HG03064 (cell line): Measurements from ENCODE around the gene SYCP2L.
A peak's percentile ranks its signal among the peaks of the same experiment; 100 is the strongest.
"Not testable (repeated sequence)": the region's sequence is repeated elsewhere in the genome, so short reads cannot be mapped to it uniquely, and the experiment has no call there.

Experiments used
- ATAC-seq: cut with Tn5 transposase; IDR thresholded peaks from one replicate; pipeline ENCODE4 v1.9.1; 2021; ENCODE audit warnings: low read depth; ENCODE audit not compliant: unreplicated experiment

SYCP2L gene

DNA sequence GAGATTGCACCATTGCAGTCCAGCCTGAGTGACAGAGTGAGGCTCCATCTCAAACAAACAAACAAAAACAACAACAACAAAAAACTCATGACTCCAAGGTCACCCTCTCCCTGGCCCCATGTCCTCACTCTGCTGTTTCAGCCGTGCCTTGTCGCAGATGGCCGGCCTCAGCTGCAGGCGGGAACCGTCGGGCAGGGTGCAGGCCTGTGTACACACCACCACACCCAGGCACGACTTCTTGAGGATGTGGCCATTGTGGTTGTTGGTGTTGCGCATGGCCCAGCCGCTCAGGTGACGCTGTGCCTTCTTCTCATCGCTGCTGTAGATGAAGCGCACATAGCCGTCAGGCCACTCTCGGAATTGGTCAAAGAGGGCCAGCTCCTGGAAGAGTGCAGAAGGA lies 9.8 kb upstream of the SYCP2L start:
- ATAC-seq: no peak

DNA sequence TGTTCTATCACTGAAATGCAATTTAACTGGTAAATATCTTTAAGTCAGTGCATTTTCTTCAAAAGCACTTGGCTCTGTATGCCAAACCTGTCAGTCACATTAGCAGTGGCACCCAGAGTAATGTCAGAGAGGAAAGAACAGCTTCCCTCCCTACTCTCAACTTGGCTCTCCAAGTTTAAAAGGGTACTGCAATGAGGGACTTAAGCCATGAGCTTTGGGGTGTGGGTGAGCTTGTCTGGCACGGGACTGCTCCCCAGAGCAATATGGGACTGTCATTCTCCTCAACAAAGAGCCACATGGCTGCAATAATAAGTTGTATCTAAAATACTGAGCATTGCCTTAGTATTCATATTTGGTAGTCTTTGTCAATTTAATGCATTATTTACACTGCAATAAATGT lies 9.0 kb upstream of the SYCP2L start:
- no peak for ATAC-seq

DNA sequence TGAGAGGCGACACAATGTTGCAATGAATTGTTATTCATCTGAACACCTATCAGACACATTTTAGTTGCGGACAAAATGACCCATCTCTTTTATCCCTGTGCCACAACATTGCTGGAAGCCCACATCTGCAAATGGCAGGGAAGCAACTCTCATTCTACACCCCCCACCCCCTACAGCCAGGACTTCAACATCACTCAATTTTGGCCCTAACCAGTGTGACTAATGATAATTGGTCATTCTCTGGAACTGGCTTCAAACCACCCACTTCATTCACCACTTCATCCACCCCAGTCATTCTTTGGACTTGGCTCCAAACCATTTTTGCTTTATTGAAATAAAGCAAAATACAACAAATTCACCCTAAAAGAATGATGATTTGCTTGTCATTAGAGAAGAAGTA lies 6.5 kb upstream of the SYCP2L start:
- no peak for ATAC-seq

DNA sequence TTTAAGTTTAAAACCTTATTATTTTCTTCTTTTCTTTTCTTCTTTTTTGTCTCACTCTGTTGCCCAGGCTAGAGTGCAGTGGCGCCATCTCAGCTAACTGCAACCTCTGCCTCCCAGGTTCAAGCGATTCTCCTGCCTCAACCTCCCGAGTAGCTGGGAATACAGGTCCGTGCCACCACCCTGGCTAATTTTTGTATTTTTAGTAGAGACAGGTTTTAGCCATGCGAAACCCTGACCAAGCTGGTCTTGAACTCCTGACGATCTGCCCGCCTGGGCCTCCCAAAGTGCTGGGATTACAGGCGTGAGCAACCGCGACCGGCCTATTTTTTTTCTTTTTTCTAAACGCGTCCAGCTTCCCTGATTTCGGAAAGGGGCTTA lies 4.6 kb upstream of the SYCP2L start:
- ATAC-seq: not testable (repeated sequence)

GRCh38 chr6:10882657-10883171 lies 4.1 kb upstream of the SYCP2L start:
- ATAC-seq: no peak

GRCh38 chr6:10883312-10884244 lies 3.3 kb upstream of the SYCP2L start:
- ATAC-seq: no peak

DNA sequence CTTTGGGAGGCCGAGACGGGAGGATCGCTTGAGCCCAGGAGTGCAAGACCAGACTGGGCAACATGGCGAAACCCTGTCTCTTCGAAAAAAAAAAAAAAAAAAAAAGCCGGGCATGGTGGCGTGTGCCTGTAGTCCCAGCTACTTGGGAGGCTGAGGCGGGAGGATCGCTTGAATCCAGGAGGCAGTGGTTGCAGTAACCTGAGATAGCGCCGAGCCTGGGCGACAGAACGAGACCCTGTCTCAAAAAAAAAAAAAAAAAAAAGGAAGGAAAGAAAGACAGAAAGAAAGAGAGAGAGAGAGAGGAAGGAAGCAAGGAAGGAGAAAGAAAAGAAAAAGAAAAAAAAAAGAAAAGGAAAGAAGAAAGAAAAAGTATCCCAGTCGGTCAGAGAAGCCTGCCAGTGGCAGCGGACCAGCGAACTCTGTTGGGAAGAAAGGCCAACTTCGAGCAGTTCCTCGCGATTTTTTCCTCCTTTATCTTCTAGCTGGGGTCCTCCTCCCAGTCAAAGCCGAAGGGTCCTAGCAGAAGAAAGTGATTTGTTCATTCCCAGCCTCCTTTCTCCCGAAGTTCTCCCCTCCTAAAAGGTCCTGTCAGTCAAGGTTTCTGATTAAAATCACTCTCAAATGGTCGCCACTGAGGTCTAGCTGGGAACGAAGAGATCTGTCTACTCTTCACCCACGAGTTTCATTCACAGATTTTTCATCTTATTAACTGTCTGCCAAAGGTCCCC lies 2.4 kb upstream of the SYCP2L start:
- ATAC-seq: no peak

- not testable (repeated sequence) for ATAC-seq
Observed at GRCh38 chr6:10886365-10886690, 524 bp upstream of the SYCP2L start.

- ATAC-seq: no peak
Observed at GRCh38 chr6:10890151-10890550, 3.3 kb downstream of the SYCP2L start.

DNA sequence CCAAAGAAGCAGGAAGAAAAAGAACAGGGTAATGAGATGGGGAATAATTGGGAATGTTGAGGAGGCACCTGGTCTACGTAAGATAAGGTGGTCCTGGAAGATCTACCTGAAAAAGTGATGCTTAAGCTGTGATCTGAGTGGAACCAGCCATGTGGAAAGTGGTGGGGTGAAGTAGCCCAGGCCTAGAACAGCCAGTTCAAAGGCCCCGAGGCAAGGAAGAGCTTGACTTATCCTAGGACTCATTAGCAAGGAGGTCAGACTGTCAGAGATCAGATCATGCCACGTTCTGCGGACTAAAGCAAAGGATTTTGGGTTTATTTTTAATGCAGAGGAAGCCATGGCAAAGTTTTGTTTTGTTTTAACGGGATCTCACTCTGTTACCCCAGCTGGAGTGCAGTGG lies 5.1 kb downstream of the SYCP2L start:
- ATAC-seq: no peak

DNA sequence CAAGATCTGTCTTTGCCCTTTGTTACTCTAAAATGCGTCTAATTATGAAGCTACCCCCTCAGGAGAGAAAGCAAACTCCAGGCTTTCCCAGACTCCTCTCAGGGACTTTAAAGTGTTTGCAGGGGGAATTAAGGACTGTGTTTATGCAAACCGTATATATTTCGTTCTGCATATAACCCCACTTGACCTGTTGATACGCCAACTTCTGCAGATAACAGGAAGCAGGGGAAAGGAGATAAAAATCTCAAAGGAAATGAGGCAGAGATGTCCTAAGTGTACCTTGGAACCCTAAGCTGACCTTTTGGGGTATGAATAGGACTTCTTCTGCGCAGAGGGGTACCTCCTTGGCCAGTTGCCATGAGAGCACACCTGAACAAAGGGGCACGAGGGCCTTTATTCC lies 8.1 kb downstream of the SYCP2L start:
- no peak for ATAC-seq

- no peak for ATAC-seq
Observed at GRCh38 chr6:10896691-10897090, 9.8 kb downstream of the SYCP2L start.

DNA sequence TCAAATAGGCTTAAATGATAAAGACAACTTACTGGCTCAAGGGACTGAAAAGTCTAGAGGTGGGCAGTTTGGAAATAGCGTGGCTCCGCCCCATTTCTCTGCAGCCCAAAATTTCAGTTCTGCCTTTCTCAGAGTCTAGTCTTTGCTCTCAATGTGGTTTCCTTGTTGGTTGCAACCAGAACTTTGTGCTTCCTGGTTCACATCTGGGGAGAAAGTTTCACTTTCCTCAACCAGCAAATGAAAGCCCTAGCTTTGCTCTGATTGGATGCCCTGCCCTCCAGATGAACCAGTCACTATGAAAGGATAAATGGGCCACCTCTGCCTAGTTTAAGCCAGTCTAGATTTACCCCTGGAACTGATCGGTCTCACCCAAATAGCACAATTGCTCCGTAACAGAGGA lies 14.9 kb downstream of the SYCP2L start:
- peak; percentile 80 for ATAC-seq

DNA sequence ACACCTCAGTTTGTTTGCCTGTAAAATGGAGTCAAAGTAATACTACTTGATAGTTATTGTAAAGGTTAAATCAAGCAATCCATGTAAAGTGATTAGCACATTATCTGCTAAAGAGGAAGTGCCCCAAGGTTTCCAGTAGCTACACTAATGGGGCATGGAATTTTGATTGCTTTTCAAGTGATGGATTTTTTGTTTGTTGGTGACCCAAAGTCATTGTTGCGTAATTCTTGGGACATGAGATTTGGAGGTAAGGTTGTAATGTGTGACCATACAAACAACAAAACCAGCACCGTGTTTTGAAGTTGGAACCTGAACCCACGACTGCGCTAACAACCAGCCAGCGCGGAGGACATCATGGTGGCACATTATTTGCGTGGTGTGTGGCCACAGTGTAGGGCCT lies 17.2 kb downstream of the SYCP2L start:
- no peak for ATAC-seq

DNA sequence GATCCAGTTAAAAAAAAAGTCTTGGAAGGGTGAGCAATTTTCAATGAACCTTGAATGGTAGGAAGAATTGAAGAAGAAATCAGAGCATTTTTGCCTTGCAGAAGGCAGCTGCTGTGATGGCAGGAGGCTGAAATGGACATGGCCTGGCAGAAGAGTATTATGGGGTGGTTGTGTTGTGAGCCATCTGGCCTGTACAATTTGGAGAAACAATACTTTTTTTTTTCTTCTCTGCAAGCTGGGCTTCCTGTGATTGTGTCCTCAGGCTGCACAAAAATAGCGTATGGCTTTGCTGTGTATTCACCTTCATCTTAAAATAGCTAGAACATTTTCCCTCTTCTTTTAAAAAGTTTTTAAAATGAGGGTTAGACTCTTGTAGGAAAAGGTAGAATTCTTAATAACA lies 21.4 kb downstream of the SYCP2L start:
- ATAC-seq: no peak

- ATAC-seq: not testable (repeated sequence)
Observed at GRCh38 chr6:10919520-10919919, 32.7 kb downstream of the SYCP2L start.

GRCh38 chr6:10933126-10933525 lies 46.3 kb downstream of the SYCP2L start:
- ATAC-seq: no peak

- ATAC-seq: no peak
Observed at GRCh38 chr6:10939840-10940239, 53.0 kb downstream of the SYCP2L start.

GRCh38 chr6:10945845-10946244 lies 59.0 kb downstream of the SYCP2L start:
- ATAC-seq: no peak

- no peak for ATAC-seq
Observed at GRCh38 chr6:10947966-10948365, 61.1 kb downstream of the SYCP2L start.

- no peak for ATAC-seq
Observed at GRCh38 chr6:10949579-10950490, 63.0 kb downstream of the SYCP2L start.
